HCT116 (cell line): ENCODE results near the gene UBL5.
"Not testable (repeated sequence)": the region's sequence is repeated elsewhere in the genome, so short reads cannot be mapped to it uniquely, and the experiment has no call there.

ENCODE experiments used
- YY1 ChIP-seq: IDR thresholded peaks from 2 replicates; pipeline ENCODE4 v1.6.1; 2011; ENCODE audit warnings: low read length, low read depth, moderate library complexity, mild to moderate bottlenecking; ENCODE audit not compliant: insufficient replicate concordance; ENCODE audit errors: extremely low read depth
- TF ChIP-seq, protein P1 (sequence below): IDR thresholded peaks from 2 replicates; pipeline ENCODE4 v1.6.1; 2012

DNA sequence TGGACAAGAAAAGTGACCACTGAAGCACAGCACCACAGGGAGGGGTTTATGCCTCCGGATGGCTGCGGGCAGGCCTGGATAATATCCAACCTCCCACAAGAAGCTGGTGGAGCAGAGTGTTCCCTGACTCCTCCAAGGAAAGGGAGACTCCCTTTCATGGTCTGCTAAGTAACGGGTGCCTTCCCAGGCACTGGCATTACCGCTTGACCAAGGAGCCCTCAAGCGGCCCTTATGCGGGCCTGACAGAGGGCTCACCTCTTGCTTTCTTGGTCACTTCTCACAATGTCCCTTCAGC is 36.7 kb upstream of the UBL5 start:
- TF ChIP-seq YY1 = not testable (repeated sequence)
- TF ChIP-seq, protein P1, sequence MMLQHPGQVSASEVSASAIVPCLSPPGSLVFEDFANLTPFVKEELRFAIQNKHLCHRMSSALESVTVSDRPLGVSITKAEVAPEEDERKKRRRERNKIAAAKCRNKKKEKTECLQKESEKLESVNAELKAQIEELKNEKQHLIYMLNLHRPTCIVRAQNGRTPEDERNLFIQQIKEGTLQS = not testable (repeated sequence)
